AG08395 (cell line): ENCODE results near the gene SPAG6.
"Not testable (repeated sequence)": the region's sequence is repeated elsewhere in the genome, so short reads cannot be mapped to it uniquely, and the experiment has no call there.

Experiments
- DNase-seq: peaks from one replicate; pipeline ENCODE4 v3.0.0; 2012; ENCODE audit warnings: mixed read lengths, low spot score

SPAG6 gene

DNA sequence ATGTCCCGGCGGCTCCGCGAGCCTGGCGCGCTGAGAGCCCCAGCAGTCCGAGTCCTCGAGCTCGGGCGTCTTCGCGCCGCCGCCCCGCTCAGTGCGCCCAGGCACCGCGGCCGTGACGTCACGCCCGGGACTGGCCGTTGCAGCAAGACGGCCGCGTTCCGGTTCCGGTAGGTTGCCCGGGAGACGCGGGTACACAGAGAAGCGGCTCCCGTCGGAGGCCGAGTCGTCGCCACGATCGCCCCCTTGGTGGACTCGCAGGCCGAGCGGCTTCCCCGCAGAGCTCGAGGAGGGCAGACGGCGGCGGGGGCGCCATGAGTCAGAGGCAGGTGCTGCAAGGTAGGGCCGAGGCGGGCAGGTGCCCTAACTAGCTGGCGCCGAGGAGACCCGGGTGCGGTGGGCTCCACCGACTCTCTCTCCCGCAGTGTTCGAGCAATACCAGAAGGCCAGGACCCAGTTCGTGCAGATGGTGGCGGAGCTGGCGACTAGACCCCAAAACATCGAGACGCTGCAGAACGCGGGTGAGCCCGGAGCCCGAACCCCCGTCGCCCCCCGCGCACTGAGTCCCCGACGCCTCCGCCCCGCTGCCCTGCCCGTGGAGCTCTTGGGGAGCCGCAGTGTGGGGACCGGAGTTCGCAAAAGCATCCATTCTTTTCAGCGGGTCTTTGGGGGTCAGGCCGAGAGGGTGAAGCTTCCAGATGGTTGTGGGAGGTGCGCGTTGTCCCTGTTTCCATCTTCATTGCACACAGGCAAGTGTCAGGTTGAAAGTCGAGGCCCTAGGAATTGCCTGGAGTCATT, at the start of gene SPAG6:
Gene SPAG6, plus strand, starts transcription at position 196 of the 795 bp plus-strand sequence. Its CDS starts 116 bp downstream, at position 312.
- no peak for DNase-seq

DNA sequence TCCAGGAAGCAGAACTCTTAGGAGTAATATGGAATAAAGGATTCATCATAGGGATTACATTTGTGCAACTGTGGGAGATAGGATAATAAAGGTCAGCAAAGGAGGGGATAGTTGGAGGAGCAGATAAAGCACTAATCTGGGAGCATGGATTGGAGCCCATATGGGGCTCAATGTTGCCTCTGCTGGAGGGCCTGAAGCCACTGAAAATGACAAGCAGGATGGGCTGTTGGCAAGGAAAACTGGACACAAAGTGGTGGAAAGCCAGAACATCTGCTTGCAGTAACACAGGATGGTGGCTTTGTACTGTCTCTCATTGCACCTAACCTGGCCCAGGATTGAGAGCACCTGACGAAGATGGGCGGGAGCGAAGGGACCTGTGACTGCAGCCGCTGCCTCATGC, 44.1 kb upstream of the SPAG6 start:
- DNase-seq = no peak

DNA sequence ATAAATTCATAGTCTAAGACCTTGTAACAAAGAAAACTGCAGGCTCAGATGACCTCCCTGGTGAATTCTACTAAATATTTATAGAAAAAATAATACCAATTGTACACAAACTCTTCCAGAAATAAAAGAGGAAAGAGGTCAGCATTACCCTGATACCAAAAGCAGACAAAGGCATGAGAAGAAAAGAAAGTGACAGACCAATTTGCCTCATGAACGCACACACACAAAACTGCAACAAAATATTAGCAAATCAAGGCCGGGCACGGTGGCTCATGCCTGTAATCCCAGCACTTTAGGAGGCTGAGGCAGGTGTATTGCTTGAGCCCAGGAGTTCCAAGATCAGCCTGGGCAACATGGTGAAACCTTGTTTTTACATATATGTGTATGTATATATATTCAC, 41.8 kb upstream of the SPAG6 start:
- no peak for DNase-seq

DNA sequence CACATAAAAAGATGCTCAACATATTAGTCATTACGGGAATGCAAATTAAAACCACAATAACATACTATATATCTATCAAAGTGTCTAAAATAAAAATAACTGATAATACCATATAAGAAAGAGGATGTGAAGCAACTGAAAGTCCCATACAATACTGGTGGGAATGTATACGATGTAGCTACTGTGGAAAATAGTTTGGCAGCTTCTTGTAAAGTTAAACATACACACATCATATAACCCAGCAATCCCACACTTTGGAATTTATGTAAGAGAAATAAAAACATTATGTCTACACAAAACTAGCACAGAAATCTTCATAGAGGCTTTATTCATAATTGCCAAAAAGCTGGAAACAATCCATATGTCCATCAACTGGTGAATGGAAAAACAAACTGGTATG, 39.6 kb upstream of the SPAG6 start:
- DNase-seq = no peak

DNA sequence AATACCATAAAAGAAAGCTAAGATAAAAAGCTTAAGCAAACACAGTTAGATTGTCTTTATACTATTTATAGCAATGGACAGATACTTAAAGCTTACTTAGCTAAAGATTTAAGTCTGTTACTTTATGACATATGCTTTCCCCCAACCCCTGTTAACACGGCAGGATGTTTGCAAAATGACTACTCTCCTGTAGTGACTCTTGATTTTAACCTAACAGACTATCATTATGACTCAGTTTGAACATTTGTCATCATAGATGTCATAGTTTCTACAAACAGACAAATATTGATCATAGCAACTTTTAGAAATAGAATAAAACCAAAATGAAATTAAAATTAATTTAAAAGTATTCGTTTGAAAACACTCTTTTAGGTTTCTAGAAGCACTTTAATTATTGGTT, 36.9 kb upstream of the SPAG6 start:
- DNase-seq = no peak

DNA sequence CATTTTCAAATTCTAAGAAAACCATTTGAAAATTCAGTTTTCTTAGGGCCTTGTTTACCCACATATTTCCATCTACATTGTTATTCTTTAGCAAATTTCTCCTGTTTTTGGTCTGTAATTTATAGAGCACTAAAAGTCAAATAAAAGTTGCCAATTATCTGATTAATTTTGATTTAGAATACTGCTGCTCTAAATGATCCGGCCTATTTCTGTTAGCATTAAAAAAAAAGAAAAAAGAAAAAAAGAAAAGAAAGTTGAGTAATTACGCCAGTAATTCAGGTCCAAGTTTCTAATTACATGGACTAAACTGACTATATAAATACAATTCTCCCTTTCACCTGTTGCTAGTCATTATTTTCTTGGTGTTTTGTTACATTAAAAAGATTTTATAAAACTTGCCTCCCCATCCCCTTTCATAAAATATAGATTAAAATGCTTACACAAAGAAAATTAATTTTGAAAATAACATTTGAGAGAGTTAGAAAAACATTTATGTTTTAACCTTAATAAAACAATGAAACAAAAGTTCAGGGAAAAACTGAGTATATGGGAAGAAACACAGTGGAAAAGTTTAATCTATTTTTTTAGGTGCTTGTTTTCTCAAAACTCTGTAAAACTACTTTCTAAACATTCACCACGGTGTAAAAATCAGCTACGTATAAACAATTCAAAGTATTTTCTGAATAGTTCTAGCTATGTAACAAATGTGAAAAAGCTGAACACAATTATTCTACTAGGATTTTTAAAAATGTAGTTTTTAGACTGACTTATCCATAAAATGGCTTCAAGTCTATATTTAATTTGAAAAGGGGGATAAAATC, 35.9 kb upstream of the SPAG6 start:
- no peak for DNase-seq

DNA sequence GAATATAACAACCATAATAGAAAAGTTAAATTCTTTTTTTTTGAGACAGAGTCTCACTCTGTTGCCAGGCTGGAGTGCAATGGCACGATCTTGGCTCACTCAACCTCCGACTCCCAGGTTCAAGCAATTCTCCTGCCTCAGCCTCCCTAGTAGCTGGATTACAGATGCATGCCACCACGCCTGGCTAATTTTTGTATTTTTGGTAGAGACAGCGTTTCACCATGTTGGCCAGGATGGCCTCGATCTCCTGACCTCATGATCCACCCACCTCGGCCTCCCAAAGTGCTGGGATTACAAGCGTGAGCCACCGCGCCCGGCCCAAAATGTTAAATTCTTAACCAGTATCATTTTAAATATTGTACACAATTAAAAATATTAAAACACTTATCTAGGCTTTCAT, 35.3 kb upstream of the SPAG6 start:
- not testable (repeated sequence) for DNase-seq

DNA sequence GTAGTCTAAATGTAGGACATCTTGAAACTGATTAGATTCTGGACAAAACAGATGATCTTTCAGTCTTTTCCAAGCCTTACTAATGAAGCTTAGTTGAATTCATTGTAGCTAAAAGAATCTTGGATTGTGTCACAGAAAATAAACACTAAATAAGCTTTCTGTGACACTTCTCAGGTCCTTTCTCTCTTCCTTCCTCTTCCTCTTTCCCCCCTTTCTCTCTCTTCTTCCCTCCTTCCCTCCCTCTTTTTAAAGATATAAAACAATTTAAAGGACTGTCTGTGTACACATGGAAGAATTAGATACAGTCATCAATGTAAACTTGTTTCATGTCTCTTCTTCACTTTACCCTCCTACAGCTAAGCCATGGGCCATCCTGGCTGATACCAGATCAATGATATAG, 34.4 kb upstream of the SPAG6 start:
- DNase-seq = no peak

DNA sequence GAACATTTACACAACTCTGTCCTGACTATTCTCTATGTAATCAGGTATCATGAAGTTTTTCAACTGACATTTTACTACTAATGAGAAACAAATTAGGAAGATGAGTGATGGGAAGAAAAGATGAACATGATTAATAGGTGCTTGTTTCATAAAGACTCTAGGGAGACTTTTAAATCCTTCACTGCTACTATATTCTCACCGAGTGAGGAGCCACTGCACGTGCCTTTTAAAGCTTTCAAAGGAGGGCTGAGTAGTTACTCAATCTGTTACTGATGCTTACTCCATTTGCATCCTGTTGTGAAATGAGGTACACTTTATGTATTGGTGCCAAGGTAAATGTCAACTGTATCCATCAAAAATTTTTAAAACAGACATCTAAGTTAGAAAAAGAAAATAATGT, 30.4 kb upstream of the SPAG6 start:
- no peak for DNase-seq

DNA sequence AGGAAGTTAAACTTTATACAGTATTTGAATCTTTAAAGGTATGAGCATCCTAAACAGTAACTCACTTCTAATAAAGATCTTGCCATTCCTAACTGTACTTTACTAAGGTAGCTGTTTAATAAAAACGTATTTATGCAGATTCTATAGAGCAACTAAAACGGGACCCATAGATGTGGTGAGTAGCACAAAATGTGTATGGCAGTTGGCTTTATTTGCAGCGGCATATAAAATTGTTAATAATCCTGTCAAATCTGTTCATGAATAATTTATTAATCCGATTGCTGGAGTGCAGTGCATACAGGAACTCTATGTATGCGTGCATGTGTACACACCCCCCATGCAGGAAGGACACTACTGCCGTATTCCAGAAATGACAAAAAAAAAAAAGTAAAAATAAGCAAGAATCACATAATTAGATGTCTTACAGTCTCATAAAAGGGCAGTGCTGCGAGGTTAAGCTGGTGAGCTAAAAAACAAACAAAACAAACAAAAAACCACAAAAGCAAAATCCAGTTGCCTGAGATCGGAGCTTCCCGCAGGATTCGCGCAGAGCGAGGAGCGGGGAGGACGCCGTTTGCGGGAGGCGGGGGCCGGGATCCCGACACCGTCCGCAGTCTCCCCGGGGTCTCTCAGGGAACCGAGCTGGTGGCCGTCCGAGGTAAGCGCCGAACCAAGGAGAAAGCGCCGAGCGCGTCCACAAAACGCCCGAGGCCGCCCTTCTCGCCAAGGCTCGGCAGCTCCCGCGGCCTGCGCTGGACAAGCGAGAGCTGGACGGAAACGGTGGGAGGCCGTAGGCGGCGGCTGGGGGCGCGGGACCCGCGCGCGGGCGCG, 29.6 kb upstream of the SPAG6 start:
- no peak for DNase-seq

DNA sequence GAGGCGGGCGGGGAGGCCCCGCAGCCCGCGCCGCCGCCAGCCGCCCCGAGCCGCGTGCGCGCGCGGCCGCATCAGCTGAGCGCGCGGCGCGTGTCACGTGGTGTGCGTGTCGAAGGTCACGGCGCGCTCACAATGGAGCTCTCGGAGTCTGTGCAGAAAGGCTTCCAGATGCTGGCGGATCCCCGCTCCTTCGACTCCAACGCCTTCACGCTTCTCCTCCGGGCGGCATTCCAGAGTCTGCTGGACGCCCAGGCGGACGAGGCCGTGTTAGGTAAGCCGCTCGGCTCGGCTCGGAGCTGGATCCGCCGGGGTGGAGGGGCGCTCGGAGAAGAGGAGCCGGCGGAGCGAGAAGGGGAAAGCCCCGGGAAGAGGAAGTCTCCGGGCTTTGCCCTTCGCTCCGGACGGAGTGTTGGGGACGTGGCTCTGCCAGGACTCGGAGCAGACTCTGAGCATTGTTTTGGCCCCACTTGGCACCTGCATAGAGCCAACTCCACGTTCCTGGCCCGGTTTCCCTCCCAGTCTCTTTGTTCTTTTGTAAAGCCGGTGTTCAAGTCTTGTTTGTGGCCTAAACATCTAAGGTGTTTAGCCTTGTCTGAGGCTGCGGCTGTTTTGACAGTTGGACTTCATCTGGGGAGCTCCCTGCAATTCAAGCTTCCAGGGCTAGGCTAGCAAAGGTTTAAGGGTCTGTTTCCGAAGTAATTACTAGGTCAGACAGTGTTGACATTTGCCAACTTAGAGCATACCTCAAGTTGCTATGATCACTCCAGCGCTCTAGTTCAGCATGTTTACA, 28.8 kb upstream of the SPAG6 start, which contains the start of gene COMMD3:
Gene COMMD3, plus strand, starts transcription at position 103 of the 790 bp plus-strand sequence. Its CDS starts 30 bp downstream, at position 133.
- peak; percentile 79 for DNase-seq

DNA sequence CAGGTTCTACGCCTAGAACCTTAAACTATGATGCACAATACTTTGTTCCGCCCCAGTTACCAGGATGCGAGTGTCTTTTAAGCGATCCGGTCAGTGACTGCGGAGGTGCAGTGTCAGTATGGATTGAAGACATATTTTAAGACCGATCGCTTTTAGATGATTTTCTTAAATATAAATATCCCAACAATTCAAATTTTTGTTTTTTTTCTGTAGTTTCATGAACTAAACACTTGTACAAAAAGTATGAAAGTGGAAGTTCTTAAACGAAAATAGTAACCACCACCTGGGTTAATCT, 28.3 kb upstream of the SPAG6 start:
- no peak for DNase-seq

DNA sequence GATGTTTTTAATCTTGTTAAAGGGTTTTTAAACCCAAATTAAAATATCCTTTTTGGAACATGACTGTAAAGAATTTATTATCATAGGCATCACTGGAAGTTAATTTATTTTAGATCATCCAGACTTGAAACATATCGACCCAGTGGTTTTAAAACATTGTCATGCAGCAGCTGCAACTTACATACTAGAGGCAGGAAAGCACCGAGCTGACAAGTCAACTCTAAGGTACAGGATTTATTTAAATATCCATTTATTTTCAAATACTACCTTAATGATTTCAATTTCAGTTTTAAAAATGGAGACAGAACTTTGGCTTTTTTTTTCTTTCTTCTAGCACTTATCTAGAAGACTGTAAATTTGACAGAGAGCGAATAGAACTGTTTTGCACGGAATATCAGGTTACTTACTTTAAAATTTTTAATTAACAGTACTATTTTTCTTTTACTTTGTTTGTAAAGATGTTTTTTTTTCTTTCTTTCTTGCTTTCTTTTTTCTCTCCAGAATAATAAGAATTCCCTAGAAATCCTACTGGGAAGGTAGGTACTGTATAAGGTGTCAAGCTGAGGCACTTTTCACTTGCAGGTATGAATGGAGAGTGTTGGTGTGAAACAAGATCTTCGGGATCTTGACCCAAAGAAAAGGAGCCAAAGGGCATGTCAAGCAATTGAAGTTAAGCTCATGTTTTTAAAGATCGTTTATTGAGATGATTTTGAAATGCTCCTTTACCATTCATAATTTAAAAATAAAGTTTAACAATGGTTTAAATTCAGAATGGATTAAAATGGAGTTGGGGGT, 27.3 kb upstream of the SPAG6 start:
- DNase-seq = no peak

DNA sequence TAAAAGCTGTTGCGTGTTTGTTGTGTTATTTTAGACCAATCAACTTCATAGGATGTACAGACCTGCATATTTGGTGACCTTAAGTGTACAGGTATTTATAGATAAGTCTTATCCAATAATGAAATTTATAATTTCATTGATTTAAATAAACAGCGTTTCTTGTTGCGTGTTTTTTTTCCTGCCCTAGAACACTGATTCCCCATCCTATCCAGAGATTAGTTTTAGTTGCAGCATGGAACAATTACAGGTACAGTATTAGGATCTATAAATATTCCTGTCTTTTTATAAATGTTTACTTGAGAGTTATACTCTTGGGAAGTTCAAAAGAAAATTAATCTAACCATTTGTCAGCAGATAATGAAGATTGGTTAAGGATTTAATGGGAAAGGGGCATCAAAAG, 26.5 kb upstream of the SPAG6 start:
- DNase-seq = no peak

DNA sequence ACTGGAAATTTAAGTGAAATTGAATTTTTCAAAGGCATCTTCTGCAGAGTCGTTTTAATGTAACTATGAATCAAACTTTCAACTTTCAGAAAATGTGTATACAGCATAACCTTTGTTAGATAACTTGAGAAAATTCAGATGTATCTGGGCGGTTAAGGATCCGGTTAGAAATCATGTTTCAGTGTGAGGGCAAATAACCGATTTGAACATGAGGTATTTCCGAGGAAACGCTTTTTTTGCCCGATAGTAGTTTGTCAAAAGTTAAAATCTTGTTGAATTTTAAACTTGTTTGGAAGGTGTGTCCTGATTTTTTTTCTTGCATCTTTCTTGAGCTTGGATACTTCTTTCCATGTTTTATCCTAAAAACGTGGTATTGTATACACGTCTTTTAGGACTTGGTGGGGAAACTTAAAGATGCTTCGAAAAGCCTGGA, 25.7 kb upstream of the SPAG6 start:
- DNase-seq = no peak

DNA sequence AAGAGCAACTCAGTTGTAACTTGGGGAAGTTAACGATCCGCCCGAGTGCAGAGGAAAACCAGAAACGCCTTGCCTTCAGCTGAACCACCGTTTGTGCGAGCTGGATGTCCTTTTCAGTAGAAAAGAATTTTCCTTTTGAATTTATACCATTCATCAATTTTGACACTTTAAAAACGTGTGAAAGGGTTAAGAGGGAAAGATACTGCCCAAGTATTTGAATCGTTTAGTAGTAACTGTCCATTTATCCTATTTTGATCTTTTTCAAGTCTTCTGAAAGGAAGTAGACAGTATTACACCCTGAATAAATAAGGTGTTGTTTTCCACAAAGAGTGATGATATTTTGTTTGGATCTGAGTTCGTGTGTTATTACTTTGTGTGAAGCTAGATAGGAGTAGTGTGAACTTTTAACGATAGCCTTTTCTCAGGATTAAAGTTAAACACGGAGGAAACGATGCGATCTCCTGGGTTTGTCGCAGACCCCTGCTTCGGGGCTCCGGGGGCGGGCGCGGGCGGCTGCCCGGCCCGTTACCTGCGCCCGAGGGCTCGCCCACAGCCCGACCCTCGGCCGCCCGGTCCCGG, 25.2 kb upstream of the SPAG6 start:
- no peak for DNase-seq

DNA sequence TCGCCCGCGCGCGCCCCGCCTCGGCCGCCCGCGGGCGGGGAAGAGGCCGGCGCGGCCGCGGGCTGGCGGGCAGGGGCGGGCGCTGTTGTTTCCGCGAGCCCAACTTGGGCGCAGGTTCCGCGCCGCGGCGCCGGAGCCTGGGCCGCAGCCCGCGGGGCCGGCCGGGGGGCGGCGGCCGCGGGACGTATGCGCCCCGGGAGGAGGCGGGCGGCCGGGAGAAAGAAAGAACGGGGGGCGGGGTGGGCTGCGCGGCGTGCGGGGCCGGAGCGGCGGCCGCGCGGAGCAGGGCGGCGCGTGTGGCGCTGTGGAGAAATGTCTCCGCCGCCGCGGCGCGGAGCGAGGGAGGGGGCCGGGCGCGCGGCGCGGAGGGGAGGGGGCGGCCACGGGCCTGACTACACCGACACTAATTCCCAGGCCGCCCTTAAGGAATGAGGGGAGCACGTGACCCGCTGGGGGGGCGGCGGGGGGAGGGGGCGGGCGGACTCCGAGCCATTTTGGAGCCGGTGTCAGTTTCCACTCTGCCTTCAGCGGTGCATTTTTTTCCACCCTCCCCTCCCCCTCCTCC, 24.6 kb upstream of the SPAG6 start, which contains the start of gene BMI1:
Gene BMI1, plus strand, starts transcription at position 509 of the 565 bp plus-strand sequence. CDS start 5,351 bp downstream, outside the sequence.
- peak; percentile 87 for DNase-seq

DNA sequence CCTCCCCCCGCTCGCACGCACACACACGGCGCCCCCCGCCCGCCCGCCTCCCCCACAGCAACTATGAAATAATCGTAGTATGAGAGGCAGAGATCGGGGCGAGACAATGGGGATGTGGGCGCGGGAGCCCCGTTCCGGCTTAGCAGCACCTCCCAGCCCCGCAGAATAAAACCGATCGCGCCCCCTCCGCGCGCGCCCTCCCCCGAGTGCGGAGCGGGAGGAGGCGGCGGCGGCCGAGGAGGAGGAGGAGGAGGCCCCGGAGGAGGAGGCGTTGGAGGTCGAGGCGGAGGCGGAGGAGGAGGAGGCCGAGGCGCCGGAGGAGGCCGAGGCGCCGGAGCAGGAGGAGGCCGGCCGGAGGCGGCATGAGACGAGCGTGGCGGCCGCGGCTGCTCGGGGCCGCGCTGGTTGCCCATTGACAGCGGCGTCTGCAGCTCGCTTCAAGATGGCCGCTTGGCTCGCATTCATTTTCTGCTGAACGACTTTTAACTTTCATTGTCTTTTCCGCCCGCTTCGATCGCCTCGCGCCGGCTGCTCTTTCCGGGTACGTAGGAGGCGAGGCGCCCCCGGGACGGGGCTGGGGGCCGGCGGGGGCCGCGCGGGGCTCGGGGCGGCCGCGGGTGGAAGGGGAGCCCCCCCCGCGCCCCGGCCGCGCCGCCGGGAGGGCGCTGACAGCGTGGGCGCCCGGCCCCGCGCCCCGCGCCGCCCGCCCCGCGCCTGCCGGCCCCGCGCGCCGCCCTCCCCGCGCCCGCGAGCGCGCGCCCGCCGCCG, 24.0 kb upstream of the SPAG6 start:
- DNase-seq = peak; percentile 55
